ENCODE data around the gene POLRMT.

POLRMT gene

GRCh38 chr19:662962-663681, 29.8 kb upstream of the POLRMT start, which contains the start of gene RNF126:
Gene RNF126, minus strand, starts transcription at chr19:663214. Its CDS starts 93 bp downstream, at chr19:663121.
- DNase-seq (ENCODE audit: low spot score), result peak; percentile 99

GRCh38 chr19:662207-662961, 29.0 kb upstream of the POLRMT start:
- peak; percentile 58 for DNase-seq (ENCODE audit: low spot score)

- peak; percentile 58 for DNase-seq (ENCODE audit: low spot score)
Observed at GRCh38 chr19:661427-662196, 28.3 kb upstream of the POLRMT start.

GRCh38 chr19:660793-661426, 27.6 kb upstream of the POLRMT start:
- no peak for DNase-seq (ENCODE audit: low spot score)

GRCh38 chr19:658916-659839, 25.8 kb upstream of the POLRMT start:
- peak; percentile 63 for DNase-seq (ENCODE audit: low spot score)

GRCh38 chr19:658059-658839, 24.9 kb upstream of the POLRMT start:
- no peak for DNase-seq (ENCODE audit: low spot score)

- DNase-seq (ENCODE audit: low spot score), result no peak
Observed at GRCh38 chr19:657611-658010, 24.3 kb upstream of the POLRMT start.

GRCh38 chr19:656751-657559, 23.6 kb upstream of the POLRMT start:
- no peak for DNase-seq (ENCODE audit: low spot score)

- DNase-seq (ENCODE audit: low spot score), result no peak
Observed at GRCh38 chr19:655691-656090, 22.4 kb upstream of the POLRMT start.

- DNase-seq (ENCODE audit: low spot score), result no peak
Observed at GRCh38 chr19:653425-653824, 20.1 kb upstream of the POLRMT start.

- no peak for DNase-seq (ENCODE audit: low spot score)
Observed at GRCh38 chr19:652467-653389, 19.4 kb upstream of the POLRMT start.

GRCh38 chr19:651991-652390, 18.7 kb upstream of the POLRMT start:
- no peak for DNase-seq (ENCODE audit: low spot score)

- no peak for DNase-seq (ENCODE audit: low spot score)
Observed at GRCh38 chr19:651114-651818, 17.9 kb upstream of the POLRMT start.

- DNase-seq (ENCODE audit: low spot score), result no peak
Observed at GRCh38 chr19:650121-650520, 16.8 kb upstream of the POLRMT start.

- DNase-seq (ENCODE audit: low spot score), result no peak
Observed at GRCh38 chr19:648904-649801, 15.8 kb upstream of the POLRMT start.

GRCh38 chr19:648305-648704, 15.0 kb upstream of the POLRMT start:
- DNase-seq (ENCODE audit: low spot score), result no peak

Data from AG08396 (cell line).